ENCODE measurements around the gene PINLYP. TPM values are rescaled to one million over a fixed set of nuclear protein-coding genes. Genes with fewer than 3 reads are reported as not detected.

The PINLYP gene
- 0.22 to 0.55 TPM (median 0.30 TPM) in 5 replicates for total RNA-seq (2022; extraction: Qiagen RNA extraction; ENCODE audit: low read depth)

DNA sequence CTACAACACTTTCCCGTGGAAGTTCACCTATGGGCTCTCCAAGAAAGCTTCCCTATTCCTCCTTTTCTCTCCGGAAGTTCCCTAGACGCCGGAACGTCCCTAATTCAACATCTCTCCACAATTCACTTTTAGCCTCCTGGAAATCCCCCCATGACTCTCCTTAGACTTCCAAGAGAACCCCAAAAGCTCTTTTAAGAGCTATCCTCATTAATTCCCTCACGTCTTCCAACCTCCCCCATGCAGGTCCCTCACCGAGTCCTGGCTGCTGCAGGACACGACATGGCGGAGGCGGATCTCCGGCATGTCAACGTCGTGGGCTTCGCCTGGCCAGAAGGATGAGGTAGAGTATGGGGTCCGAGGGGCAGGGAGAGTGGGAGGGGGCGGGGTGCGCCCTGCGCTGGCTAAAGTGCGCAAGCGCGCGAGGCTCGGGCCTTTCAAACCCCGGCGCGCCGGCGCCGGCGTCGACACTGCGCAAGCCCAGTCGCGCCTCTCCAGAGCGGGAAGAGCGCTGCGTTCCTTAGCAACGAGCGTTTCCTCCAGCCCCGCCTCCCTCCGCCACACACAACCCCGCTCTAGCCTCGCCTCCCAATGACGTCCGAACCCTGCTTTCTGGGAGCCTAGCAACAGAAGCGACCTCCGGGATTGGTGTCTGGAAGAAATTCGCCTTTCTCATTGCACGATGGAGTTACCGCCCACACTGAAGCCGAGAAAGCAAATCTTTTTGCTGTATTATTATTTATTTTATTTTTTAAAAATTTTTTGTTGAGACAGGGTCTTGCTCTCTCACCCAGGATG lies at the start of gene PINLYP, which contains the start of gene XRCC1:
Gene PINLYP, plus strand, starts transcription at position 646 of the 795 bp plus-strand sequence. CDS start 1,391 bp downstream, outside the sequence.
Gene XRCC1, minus strand, starts transcription at position 372 of the 795 bp plus-strand sequence. Its CDS starts 69 bp downstream, at position 303.

DNA sequence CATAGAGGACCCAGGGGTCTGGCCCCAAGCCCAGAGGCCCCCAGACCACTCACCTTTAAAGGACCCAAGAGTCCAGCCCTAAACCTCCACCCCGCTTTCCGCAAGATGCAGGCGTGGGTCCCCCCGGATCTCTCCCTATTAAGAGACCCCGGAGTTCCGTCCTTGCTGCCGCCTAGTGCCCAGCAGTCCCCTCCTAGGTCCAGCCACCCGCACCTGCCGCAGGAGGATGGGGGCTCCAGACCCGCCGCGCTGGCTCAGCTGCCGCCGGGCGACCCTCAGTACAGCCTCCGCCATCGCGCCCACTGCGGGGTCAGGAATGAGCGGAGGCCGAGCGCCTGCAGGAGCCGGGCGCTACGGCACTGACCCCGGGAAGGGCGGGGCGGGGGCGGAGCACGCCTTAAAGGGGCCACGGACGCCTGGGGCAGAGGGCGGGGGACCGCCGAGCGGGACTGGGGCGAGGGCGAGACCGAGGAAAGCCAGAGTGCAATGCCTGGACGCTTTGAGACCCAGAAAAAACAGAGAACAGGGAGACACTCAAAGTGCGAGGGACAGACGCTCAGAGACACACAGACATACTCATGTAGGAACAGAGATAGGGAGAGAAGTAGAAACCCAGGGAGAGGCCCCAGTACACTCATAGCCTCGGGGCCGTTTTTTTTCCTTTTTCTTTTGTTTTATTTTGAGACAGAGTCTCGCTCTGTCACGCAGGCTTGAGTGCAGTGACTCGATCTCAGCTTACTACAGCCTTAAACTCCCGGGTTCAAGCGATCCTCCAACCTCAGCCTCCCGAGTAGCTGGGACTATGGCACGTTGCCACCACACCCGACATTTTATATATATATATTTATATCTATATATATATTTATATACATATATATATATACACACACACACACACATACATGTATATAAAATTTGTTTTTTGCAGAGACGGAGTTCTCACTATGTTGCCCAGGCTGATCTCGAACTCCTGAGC lies 48.4 kb upstream of the PINLYP start, which contains the start of gene ETHE1:
Gene ETHE1, minus strand, starts transcription at position 318 of the 976 bp plus-strand sequence. Its CDS starts 24 bp downstream, at position 294.

DNA sequence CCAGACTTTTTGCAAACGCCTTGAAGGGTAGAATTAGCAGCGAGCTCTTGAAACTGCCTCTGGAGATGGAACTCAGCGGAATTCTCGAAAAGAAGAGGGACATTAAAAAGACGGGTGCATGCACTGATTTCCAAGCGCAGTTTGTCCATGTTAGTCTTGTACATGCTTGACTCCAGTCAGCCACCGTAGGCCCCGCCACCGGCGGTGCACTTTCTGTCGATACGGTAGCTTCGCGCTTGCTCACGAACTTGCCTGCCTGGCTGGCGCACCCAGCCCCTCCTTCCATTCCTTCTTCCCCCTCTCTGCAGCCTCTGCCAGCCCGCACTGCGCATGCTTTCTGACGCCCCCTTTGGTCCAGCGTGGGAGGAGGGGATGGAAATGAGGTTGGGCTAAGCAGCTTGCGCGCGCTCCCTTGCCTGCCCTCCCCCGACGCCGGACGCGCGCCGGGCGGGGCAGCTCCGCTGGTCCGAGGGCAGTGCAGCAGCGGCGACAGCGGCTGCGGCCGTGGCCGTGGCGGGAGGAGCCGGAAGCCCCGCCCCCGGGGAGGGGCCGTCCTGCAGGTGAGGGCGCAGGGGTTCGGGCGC lies 42.5 kb upstream of the PINLYP start, which contains the start of gene ZNF575:
Gene ZNF575, plus strand, starts transcription at position 227 of the 584 bp plus-strand sequence. CDS start 1,235 bp downstream, outside the sequence.

DNA sequence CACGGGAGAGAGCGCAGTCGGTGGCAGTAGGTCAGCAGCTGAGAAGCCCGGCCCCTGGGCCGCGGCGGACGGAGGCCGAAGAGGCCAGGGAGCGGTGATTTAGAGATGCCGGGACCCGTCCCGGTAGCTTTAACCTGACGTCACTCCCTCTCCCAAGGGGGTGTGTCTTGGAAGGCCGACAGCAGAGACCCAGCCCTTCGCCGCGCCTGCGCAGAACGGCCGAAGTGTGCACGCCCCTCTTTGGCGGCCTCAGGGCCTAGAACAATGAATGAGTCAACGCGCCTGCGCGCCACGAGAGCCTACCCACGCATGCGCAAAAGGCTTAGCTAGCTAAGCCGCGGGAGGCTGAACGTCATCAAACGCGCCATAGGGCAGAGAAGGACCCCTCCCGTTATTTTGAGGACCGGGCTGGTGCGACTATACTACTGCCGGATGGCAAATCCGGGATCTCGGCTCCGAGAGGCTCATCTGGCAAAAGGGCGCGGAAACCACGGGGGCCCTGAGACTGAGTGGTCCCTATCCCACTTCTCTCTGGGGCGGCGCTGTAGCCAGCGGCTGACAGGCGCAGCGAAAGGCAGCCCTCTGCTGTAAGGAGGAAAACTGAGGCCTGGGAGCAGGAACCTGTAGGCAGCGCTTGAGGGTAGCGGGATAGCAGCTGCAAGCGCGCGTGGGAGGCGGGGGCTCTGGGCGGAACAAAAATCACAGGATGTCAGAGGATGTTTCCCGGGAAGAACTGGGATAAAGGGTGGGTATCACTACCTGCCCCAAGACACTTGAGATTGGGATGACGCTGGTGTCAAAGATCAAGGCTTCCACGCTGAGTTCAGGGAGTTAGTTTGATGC lies 20.6 kb downstream of the PINLYP start, which contains the start of the genes IRGQ and ZNF576:
Gene IRGQ, minus strand, starts transcription at position 136 of the 843 bp plus-strand sequence. CDS start 796 bp downstream, outside the sequence.
Gene ZNF576, plus strand, starts transcription at position 597 of the 843 bp plus-strand sequence. CDS start 514 bp downstream, outside the sequence.

DNA sequence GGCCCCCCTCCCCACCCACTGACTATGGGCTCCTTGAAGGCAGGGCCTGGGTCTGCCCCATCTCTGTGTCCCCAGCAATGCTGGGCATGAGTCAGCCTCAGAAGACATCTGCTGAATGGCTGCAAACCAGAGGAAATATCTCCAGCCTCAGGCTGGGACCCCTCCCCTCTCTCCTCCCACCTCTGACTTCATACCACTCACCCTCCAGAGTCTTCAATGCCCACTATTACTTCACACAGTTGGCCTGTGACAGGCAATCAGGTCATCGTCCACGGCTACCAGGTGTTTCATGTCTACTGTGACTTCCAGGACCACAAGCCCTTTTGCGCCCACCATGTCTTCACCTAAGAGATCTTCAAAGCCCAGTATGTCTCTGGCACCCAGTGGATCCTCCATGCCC lies 36.2 kb downstream of the PINLYP start, which contains the start of gene SRRM5:
Gene SRRM5, plus strand, starts transcription at position 301 of the 400 bp plus-strand sequence. Its CDS starts 34 bp downstream, at position 335.

DNA sequence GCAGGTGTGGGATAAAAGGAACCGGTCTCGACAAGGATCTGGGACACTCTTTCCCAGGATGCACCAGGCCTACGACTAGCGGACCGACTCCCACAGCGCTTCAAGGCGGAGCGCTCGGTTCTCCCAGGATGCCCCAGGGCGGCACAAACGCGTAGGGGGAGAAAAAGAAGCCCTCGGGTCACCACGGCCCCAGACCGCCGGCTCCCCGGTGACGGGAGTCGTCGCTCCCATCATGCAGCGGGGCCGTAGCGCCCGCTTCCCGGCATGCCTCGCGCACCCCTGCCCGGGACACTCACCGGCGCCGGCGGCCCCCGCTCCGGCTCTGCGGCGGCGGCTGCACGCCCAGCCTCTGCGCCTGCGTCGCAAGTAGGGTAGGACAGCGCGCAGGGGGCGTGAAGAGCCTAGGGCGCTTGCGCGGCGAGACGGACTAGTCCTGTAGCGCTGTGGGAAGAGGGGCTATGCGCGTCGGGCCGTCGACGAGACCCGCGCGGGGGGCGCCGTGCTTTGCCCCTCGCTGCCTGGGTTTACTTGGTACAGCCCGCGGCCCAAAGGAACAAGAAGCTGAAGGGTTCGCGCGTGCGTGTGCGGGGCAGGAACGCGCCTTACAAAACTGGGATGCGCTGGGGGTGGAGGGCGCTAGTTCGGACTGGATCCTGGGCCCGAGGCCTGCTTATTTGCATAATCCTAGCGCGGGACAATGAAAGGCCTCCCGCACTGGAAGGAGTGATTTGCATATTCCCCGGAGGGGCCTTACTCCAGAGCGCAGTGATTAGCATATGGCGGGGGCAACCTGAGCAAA lies 43.9 kb downstream of the PINLYP start, which contains the start of gene ZNF428:
Gene ZNF428, minus strand, starts transcription at position 368 of the 799 bp plus-strand sequence. CDS start 5,325 bp downstream, outside the sequence.

Other genes with a start within 250 kb of the PINLYP start
- gene CD177, start 222.1 kb upstream of the PINLYP start, total RNA-seq (2022; extraction: Qiagen RNA extraction; ENCODE audit: low read depth): 0.16 to 0.25 TPM (median 0.21 TPM) in 4 of 5 replicates, not detected in the other
- not detected in 5 replicates for gene TEX101, start 160.9 kb upstream of the PINLYP start, total RNA-seq (2022; extraction: Qiagen RNA extraction; ENCODE audit: low read depth)
- gene LYPD3, start 110.2 kb upstream of the PINLYP start, total RNA-seq (2022; extraction: Qiagen RNA extraction; ENCODE audit: low read depth): 0.45 to 1.2 TPM (median 0.58 TPM) in 5 replicates
- 8.5 to 13.2 TPM (median 9.7 TPM) in 5 replicates for gene PHLDB3, start 71.1 kb upstream of the PINLYP start, total RNA-seq (2022; extraction: Qiagen RNA extraction; ENCODE audit: low read depth)
- gene ETHE1, start 48.6 kb upstream of the PINLYP start, total RNA-seq (2022; extraction: Qiagen RNA extraction; ENCODE audit: low read depth): 50.5 to 52.8 TPM (median 51.5 TPM) in 5 replicates
- gene ZNF575, start 42.6 kb upstream of the PINLYP start, total RNA-seq (2022; extraction: Qiagen RNA extraction; ENCODE audit: low read depth): 1.4 to 2.6 TPM (median 1.9 TPM) in 5 replicates
- 27.8 to 35.5 TPM (median 28.8 TPM) in 5 replicates for gene XRCC1, start 274 bp upstream of the PINLYP start, total RNA-seq (2022; extraction: Qiagen RNA extraction; ENCODE audit: low read depth)
- 5.9 to 7.4 TPM (median 6.6 TPM) in 5 replicates for gene IRGQ, start 20.3 kb downstream of the PINLYP start, total RNA-seq (2022; extraction: Qiagen RNA extraction; ENCODE audit: low read depth)
- 15.5 to 22.4 TPM (median 21.0 TPM) in 5 replicates for gene ZNF576, start 20.8 kb downstream of the PINLYP start, total RNA-seq (2022; extraction: Qiagen RNA extraction; ENCODE audit: low read depth)
- gene SRRM5, start 36.3 kb downstream of the PINLYP start, total RNA-seq (2022; extraction: Qiagen RNA extraction; ENCODE audit: low read depth): 0.61 to 1.4 TPM (median 0.85 TPM) in 5 replicates
- gene ZNF428, start 43.8 kb downstream of the PINLYP start, total RNA-seq (2022; extraction: Qiagen RNA extraction; ENCODE audit: low read depth): 46.5 to 64.2 TPM (median 58.3 TPM) in 5 replicates
- gene CADM4, start 64.0 kb downstream of the PINLYP start, total RNA-seq (2022; extraction: Qiagen RNA extraction; ENCODE audit: low read depth): 7.6 to 10.8 TPM (median 8.5 TPM) in 5 replicates
- 111 to 140 TPM (median 128 TPM) in 5 replicates for gene PLAUR, start 94.4 kb downstream of the PINLYP start, total RNA-seq (2022; extraction: Qiagen RNA extraction; ENCODE audit: low read depth)
- gene IRGC, start 140.3 kb downstream of the PINLYP start, total RNA-seq (2022; extraction: Qiagen RNA extraction; ENCODE audit: low read depth): not detected in 5 replicates
- 45.3 to 77.8 TPM (median 63.7 TPM) in 5 replicates for gene SMG9, start 179.2 kb downstream of the PINLYP start, total RNA-seq (2022; extraction: Qiagen RNA extraction; ENCODE audit: low read depth)
- 53.4 to 63.0 TPM (median 58.9 TPM) in 5 replicates for gene KCNN4, start 205.2 kb downstream of the PINLYP start, total RNA-seq (2022; extraction: Qiagen RNA extraction; ENCODE audit: low read depth)
- 0.17 to 0.31 TPM (median 0.22 TPM) in 5 replicates for gene LYPD5, start 226.6 kb downstream of the PINLYP start, total RNA-seq (2022; extraction: Qiagen RNA extraction; ENCODE audit: low read depth)